Right atrium auricular region (tissue), 2 donors: ENCODE data around the gene ARHGEF39. TPM values are rescaled to one million over a fixed set of nuclear protein-coding genes. Genes with fewer than 3 reads are reported as not detected.

Source experiments
- DNase-seq: peaks from one replicate; pipeline ENCODE4 v3.0.0-alpha.2; 2019; ENCODE audit warnings: low spot score
- H3K27ac ChIP-seq, 2 donors: fragments of 200-600 bp; sonication (generic); 1 replicate in 1 of 2; 2 replicates in 1 of 2; pipeline ENCODE4 v1.5.1; 2016 to 2019
- H3K27me3 ChIP-seq, 2 donors: fragments of 200-600 bp; sonication (generic); one replicate each; pipeline versions ENCODE4 v1.5.1 to v1.6.0; 2017 to 2019
- H3K36me3 ChIP-seq: fragments of 200-600 bp; sonication (generic); one replicate; pipeline ENCODE4 v1.5.1; 2016
- H3K4me1 ChIP-seq, 2 donors: fragments of 200-600 bp; sonication (generic); one replicate each; pipeline versions ENCODE4 v1.5.1 to v1.6.0; 2017 to 2019
- H3K4me3 ChIP-seq, 2 donors: fragments of 200-600 bp; sonication (generic); 1 replicate in 1 of 2; 2 replicates in 1 of 2; pipeline ENCODE4 v1.5.1; 2017 to 2019; ENCODE audit warnings: mild to moderate bottlenecking in 1 of 2, moderate library complexity in 1 of 2
- H3K9me3 ChIP-seq, 2 donors: fragments of 200-600 bp; sonication (generic); one replicate each; pipeline ENCODE4 v1.5.1; 2019
- CTCF ChIP-seq, 2 donors: fragments of 200-600 bp; sonication (generic); IDR thresholded peaks; one replicate each; pipeline ENCODE4 v1.5.1; 2019; ENCODE audit warnings: antibody characterized with exemption in 2 of 2
- total RNA-seq, 2 donors: library from RNA; depleted of rRNA; stranded (reverse); fragments of >200 nt; gene quantifications; one replicate each; pipeline ENCODE4 v1.1.0, GENCODE V29; 2016

ARHGEF39 gene
- total RNA-seq, 2 donors from 2014 or later = 0.44 TPM; not detected in 1

DNA sequence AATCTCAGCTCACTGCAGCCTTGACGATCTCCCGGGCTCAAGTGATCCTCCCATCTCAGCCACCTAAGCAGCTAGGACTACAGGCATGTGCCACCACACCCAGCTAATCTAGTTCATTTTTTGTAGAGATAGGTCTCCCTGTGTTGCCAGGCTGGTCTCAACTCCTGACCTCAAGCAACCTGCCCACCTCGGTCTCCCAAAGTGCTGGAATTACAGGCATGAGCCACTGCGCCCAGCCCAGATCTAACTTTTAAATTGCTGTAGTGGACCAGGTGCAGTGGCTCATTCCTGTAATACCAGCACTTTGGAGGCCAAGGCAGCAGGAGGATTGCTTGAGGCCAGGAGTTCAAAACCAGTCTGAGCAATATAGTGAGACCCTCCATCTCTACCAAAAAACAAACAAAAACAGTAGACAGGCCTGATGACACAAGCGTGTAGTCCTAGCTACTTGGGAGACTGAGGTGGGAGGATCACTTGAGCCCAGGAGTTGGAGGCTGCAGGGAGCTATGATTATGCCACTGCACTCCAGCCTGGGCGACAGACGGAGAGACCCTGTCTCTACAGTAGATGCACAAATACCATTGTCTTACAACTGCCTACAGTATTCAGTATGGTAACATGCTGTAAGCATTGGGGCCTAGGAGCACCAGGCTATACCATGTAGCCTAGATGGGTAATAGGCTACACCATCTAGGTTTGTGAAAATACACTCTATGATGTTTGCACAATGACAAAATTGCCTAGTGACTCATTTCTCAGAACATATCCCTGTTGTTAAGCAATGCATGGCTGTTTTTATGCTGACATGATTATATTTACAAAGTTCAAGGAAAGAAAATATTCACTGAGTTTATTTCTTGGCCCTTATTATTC, 12.8 kb downstream of the ARHGEF39 start:
- Histone ChIP-seq H3K36me3 (no peaks in the 10 kb centered on the region), H3K9me3 (no peaks in the 10 kb centered on the region), H3K4me1 (peaks cover 0 to 8% of the 10 kb centered on the region in 2 donors), H3K27me3 (no peaks in the 10 kb centered on the region), H3K4me3 (no peak overlapping the region), H3K27ac (no peak overlapping the region)
- no peak for TF ChIP-seq CTCF (IDR thresholded peaks at IDR 0.05)
- DNase-seq = no peak

GRCh38 chr9:35650341-35651158, 14.4 kb downstream of the ARHGEF39 start, which contains the start of gene SIT1:
Gene SIT1 (minus strand): TSS chr9:35650931. CDS start chr9:35650853, 78 bp downstream.
- no peak for DNase-seq
- peaks cover 0 to 14% of the 10 kb centered on the region in 2 donors for H3K4me1 ChIP-seq
- peak within 1 kb of the TSS in 1 of 2 donors; percentile 6 for H3K4me3 ChIP-seq
- H3K27me3 ChIP-seq = no peaks in the 10 kb centered on the region
- H3K9me3 ChIP-seq = no peaks in the 10 kb centered on the region
- no peak for TF ChIP-seq CTCF (IDR thresholded peaks at IDR 0.05)
- peak within 1 kb of the TSS; percentile 41 to 42 for H3K27ac ChIP-seq
- no peaks in the 10 kb centered on the region for H3K36me3 ChIP-seq

DNA sequence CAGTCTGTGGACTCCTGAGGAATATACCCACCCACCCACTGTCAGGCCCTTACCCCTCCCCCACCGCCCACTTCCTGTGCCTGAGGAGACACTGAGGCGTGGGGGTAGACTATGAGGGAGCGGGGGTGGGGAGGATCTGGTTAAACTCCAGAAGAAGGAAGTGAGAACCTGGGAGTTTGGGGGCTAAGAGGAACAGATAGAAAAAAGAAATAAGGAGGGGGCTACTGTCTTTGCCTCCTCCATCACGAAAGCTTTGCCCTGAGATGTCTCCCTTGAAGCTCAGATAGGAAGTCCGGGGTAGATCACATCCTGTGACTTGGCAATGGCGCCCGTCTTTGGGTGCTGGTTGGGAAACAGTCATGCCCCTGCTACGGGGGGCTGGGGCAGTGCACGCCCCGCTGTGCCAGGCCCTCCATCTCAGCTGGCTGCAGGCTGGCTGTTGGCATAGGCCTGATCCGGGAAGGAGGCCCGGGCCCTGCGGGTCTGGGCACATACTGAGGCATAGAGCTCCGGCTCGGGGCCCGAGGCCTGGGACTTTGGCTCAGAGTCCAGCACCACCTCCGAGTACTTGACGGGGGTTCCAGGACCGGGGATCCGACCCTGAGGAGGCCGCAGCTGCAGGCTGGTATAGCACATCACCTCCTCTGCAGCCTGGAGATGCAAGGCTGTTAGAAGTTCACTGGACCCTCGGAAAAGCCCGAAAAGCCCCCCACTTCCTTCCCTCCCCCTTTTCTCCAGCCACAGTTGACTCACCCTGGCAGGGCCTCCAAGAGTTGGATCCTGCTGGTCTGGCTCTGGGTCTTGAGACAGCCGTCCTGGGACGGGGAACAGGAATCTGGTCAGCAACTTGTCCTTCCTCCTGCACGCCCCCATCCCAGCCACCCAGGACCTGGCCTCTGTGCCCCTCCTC, 15.3 kb downstream of the ARHGEF39 start:
- Histone ChIP-seq H3K4me3 (peak overlapping the region in 1 of 2 donors; percentile 6), H3K4me1 (peaks cover 0 to 15% of the 10 kb centered on the region in 2 donors), H3K27me3 (no peaks in the 10 kb centered on the region), H3K27ac (peak overlapping the region; percentile 41 to 42), H3K9me3 (no peaks in the 10 kb centered on the region), H3K36me3 (no peaks in the 10 kb centered on the region)
- no peak for DNase-seq
- no peak for TF ChIP-seq CTCF (IDR thresholded peaks at IDR 0.05)

GRCh38 chr9:35646533-35647265, 18.3 kb downstream of the ARHGEF39 start:
- Histone ChIP-seq H3K4me3 (peak overlapping the region; percentile 55 to 58), H3K9me3 (no peaks in the 10 kb centered on the region), H3K36me3 (no peaks in the 10 kb centered on the region), H3K27me3 (no peaks in the 10 kb centered on the region), H3K27ac (peak overlapping the region; percentile 86 to 91), H3K4me1 (peaks cover 0 to 15% of the 10 kb centered on the region in 2 donors)
- DNase-seq = peak; percentile 93
- peak; percentile 89 to 99 for TF ChIP-seq CTCF (IDR thresholded peaks at IDR 0.05)
